ENCODE measurements around the gene NAPEPLD. TPM values are rescaled to one million over a fixed set of nuclear protein-coding genes. Genes with fewer than 3 reads are reported as not detected.
"Not testable (repeated sequence)": the region's sequence is repeated elsewhere in the genome, so short reads cannot be mapped to it uniquely, and the experiment has no call there.

Gene NAPEPLD
- 4.4 TPM for total RNA-seq (2013)
- polyA plus RNA-seq (1 to 10 TPM; 1.1 to 2.2 (median 1.6) TPM), polyA minus RNA-seq (1.7 and 2.5 TPM in 2 replicates), total RNA-seq (0.63 to 4.3 (median 1.3) reads per million in 11 experiments)

GRCh38 chr7:103148994-103149807 lies at the start of gene NAPEPLD:
Gene NAPEPLD (minus strand): TSS chr7:103149099. CDS start chr7:103128776, 20,323 bp downstream.
- Histone ChIP-seq H2AFZ (ENCODE audit: insufficient read depth, low read depth, low read length, poor library complexity, severe bottlenecking) (peak within 1 kb of the TSS; percentile 92), H3K4me3 (replicated peaks in 1 of 3; ENCODE audit: low read depth in 2 of 3, low read length in 3 of 3) (peak within 1 kb of the TSS; percentile 86 to 93 (median 90)), H3K9me3 (replicated peaks in 1 of 2; ENCODE audit: control insufficient read depth in 1 of 2, insufficient read depth in 1 of 2, low read length in 2 of 2) (no peaks in the 10 kb centered on the region), H3K4me1 (ENCODE audit: control insufficient read depth in 1 of 2, insufficient read depth in 2 of 2, low read length in 2 of 2) (peaks cover 13 to 21% of the 10 kb centered on the region in 2 donors), H3K27ac (ENCODE audit: low read depth in 1 of 2, low read length in 2 of 2) (peak within 1 kb of the TSS; percentile 75 to 86), H3K79me2 (ENCODE audit: insufficient read depth, low read length) (peaks cover 10% of the 10 kb centered on the region), H3K36me3 (replicated peaks in 1 of 2; ENCODE audit: control insufficient read depth in 1 of 2, insufficient read depth in 2 of 2, low read length in 2 of 2) (no peaks in the 10 kb centered on the region), H3K27me3 (ENCODE audit: control insufficient read depth in 2 of 2, insufficient read depth in 2 of 2, low read length in 2 of 2) (no peaks in the 10 kb centered on the region), H3K4me2 (replicated peaks; ENCODE audit: extremely low read depth, low read length, poor library complexity, severe bottlenecking) (peak within 1 kb of the TSS; percentile 74), H4K20me1 (ENCODE audit: insufficient read depth, low read length) (no peaks in the 10 kb centered on the region), H3K9ac (ENCODE audit: insufficient read depth, low read length, poor library complexity, severe bottlenecking) (peak within 1 kb of the TSS; percentile 85)
- Mint-ChIP-seq H3K4me1 (peaks cover 33% of the 10 kb centered on the region), H3K9me3 (peaks cover 0 to 6% (median 0%) of the 10 kb centered on the region in 7 donors), H3K4me3 (peak within 1 kb of the TSS; percentile 98 to 100), H3K27ac (peak within 1 kb of the TSS; percentile 91 to 98 (median 92)), H3K27me3 (ENCODE audit: low read depth in 3 of 3) (peaks cover 2 to 5% (median 3%) of the 10 kb centered on the region in 3 donors), H3K36me3 (peaks cover 3 to 9% of the 10 kb centered on the region in 2 donors)
- DNase-seq, result peak; percentile 65 to 72 (median 67)
- TF ChIP-seq, protein P1, sequence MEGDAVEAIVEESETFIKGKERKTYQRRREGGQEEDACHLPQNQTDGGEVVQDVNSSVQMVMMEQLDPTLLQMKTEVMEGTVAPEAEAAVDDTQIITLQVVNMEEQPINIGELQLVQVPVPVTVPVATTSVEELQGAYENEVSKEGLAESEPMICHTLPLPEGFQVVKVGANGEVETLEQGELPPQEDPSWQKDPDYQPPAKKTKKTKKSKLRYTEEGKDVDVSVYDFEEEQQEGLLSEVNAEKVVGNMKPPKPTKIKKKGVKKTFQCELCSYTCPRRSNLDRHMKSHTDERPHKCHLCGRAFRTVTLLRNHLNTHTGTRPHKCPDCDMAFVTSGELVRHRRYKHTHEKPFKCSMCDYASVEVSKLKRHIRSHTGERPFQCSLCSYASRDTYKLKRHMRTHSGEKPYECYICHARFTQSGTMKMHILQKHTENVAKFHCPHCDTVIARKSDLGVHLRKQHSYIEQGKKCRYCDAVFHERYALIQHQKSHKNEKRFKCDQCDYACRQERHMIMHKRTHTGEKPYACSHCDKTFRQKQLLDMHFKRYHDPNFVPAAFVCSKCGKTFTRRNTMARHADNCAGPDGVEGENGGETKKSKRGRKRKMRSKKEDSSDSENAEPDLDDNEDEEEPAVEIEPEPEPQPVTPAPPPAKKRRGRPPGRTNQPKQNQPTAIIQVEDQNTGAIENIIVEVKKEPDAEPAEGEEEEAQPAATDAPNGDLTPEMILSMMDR (IDR thresholded peaks at IDR 0.05), result no peak
- intact Hi-C loops (cut with micrococcal nuclease), result loop anchor here in 1 of 2 donors (5.0 kb wide), 1 partner anchor 77 kb away; the partner anchor contains the start of gene FBXL13
- WGBS (ENCODE audit: insufficient coverage), result under 1% methylated on average over 79 of the region's 82 CpGs

DNA sequence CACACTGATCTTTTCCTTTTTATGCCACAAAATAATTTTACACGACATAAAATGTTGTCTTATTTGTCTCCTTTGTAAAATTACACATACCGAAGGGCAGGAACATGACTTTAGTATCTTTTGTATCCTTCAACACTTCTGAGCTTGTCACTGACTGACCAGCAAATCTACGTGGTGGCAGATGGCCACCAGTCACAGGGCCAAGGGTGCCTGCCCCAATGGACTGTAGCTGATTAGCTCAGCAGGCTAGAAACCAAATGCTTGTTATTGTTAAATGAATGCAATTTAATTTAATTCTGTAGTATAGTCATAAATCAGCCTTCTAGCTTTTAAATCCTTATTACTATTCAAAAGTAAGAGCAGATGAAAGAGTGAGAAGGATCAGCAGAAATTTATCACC lies 49.2 kb upstream of the NAPEPLD start:
- not testable (repeated sequence) for H3K9ac ChIP-seq (ENCODE audit: insufficient read depth, low read length, poor library complexity, severe bottlenecking); DNase-seq
- 94% methylated on average over 2 of the region's 3 CpGs for WGBS (ENCODE audit: insufficient coverage)

GRCh38 chr7:103195364-103195763 lies 46.5 kb upstream of the NAPEPLD start:
- H3K36me3 Mint-ChIP-seq; H3K27ac ChIP-seq (ENCODE audit: low read depth in 1 of 2, low read length in 2 of 2); H3K27me3 Mint-ChIP-seq (ENCODE audit: low read depth in 3 of 3); H3K4me3 ChIP-seq (replicated peaks in 1 of 3; ENCODE audit: low read depth in 2 of 3, low read length in 3 of 3); H4K20me1 ChIP-seq (ENCODE audit: insufficient read depth, low read length); H3K79me2 ChIP-seq (ENCODE audit: insufficient read depth, low read length); H3K36me3 ChIP-seq (replicated peaks in 1 of 2; ENCODE audit: control insufficient read depth in 1 of 2, insufficient read depth in 2 of 2, low read length in 2 of 2); H3K9me3 Mint-ChIP-seq; H3K4me2 ChIP-seq (replicated peaks; ENCODE audit: extremely low read depth, low read length, poor library complexity, severe bottlenecking); H3K4me1 Mint-ChIP-seq; H3K4me1 ChIP-seq (ENCODE audit: control insufficient read depth in 1 of 2, insufficient read depth in 2 of 2, low read length in 2 of 2); H3K4me3 Mint-ChIP-seq; H2AFZ ChIP-seq (ENCODE audit: insufficient read depth, low read depth, low read length, poor library complexity, severe bottlenecking); H3K27ac Mint-ChIP-seq; H3K9ac ChIP-seq (ENCODE audit: insufficient read depth, low read length, poor library complexity, severe bottlenecking); H3K27me3 ChIP-seq (ENCODE audit: control insufficient read depth in 2 of 2, insufficient read depth in 2 of 2, low read length in 2 of 2); H3K9me3 ChIP-seq (replicated peaks in 1 of 2; ENCODE audit: control insufficient read depth in 1 of 2, insufficient read depth in 1 of 2, low read length in 2 of 2); intact Hi-C loops (cut with micrococcal nuclease); DNase-seq: not testable (repeated sequence)
- WGBS (ENCODE audit: insufficient coverage), result no CpG with 5 or more reads among the region's 4 CpGs

More for the DNA sequence above, 49.2 kb upstream of the NAPEPLD start:
- H3K9me3 Mint-ChIP-seq; H3K27me3 ChIP-seq (ENCODE audit: control insufficient read depth in 2 of 2, insufficient read depth in 2 of 2, low read length in 2 of 2); H3K27ac Mint-ChIP-seq; H3K4me3 Mint-ChIP-seq; H3K27ac ChIP-seq (ENCODE audit: low read depth in 1 of 2, low read length in 2 of 2); H3K4me3 ChIP-seq (replicated peaks in 1 of 3; ENCODE audit: low read depth in 2 of 3, low read length in 3 of 3); H3K9me3 ChIP-seq (replicated peaks in 1 of 2; ENCODE audit: control insufficient read depth in 1 of 2, insufficient read depth in 1 of 2, low read length in 2 of 2); H3K36me3 Mint-ChIP-seq; H3K36me3 ChIP-seq (replicated peaks in 1 of 2; ENCODE audit: control insufficient read depth in 1 of 2, insufficient read depth in 2 of 2, low read length in 2 of 2); H2AFZ ChIP-seq (ENCODE audit: insufficient read depth, low read depth, low read length, poor library complexity, severe bottlenecking); H4K20me1 ChIP-seq (ENCODE audit: insufficient read depth, low read length); H3K27me3 Mint-ChIP-seq (ENCODE audit: low read depth in 3 of 3); H3K79me2 ChIP-seq (ENCODE audit: insufficient read depth, low read length); H3K4me1 Mint-ChIP-seq; H3K4me1 ChIP-seq (ENCODE audit: control insufficient read depth in 1 of 2, insufficient read depth in 2 of 2, low read length in 2 of 2); intact Hi-C loops (cut with micrococcal nuclease); H3K4me2 ChIP-seq (replicated peaks; ENCODE audit: extremely low read depth, low read length, poor library complexity, severe bottlenecking): not testable (repeated sequence)

Data from CD14-positive monocyte (primary cell).